Measurements from ENCODE around the gene DNAH1. TPM values are rescaled to one million over a fixed set of nuclear protein-coding genes. Genes with fewer than 3 reads are reported as not detected.
A peak's percentile ranks its signal among the peaks of the same experiment; 100 is the strongest.
"Not testable (repeated sequence)": the region's sequence is repeated elsewhere in the genome, so short reads cannot be mapped to it uniquely, and the experiment has no call there.

Gene DNAH1
- 3.9 TPM for polyA plus RNA-seq (2012; ENCODE audit: low read depth, missing spikeins)

DNA sequence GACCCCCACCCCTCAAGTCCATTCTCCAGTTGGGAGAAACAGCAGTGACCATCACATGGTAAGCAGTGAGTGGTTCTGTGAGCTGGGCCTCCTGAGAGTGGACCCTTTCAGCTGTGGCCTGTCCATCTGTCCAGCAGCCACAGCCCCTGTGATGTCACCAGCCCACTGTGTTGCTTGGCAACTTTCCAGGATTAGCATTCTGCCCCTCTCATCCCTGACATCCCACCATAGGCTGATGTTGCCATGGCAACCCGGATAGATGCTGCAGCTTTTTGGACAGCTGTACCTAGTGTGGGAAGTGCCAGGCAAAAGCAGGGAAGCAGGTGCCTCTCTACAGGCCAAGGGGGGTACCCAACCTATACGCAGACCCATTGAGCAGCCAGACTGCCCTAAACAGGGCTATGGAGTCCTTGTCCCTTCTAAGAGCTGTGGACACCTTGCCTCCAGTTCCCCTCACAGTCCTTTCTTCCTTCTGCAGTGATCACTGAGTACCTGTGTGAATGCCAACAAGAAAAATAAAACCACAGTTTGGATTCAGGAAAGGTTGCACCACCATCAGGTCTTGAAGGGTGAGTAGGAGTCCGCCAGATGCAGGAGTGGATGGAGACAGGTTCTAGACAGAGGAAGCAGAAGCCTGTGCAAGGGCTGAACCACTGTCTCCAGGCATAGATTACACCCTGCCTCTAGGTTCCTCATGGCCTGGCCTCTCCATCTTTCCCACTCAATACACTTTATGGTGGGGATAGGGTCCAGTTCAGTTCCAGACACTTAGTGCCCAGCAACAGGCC, at the start of gene DNAH1:
TSS of gene DNAH1 (plus strand) at position 343 of the 788 bp plus-strand sequence. CDS start 6,124 bp downstream, outside the sequence.
- FAIRE-seq (no peak), DNase-seq (ENCODE audit: insufficient read length, low spot score) (no peak)
- no peak for TF ChIP-seq TAF1 (IDR thresholded peaks at IDR 0.05; ENCODE audit: low read depth, low read length)
- no peak for TF ChIP-seq POLR2A (IDR thresholded peaks at IDR 0.05; ENCODE audit: low read depth, low read length)
- TF ChIP-seq SPI1 (IDR thresholded peaks at IDR 0.05; ENCODE audit: low read depth, low read length) = no peak
- TF ChIP-seq PAX5 (IDR thresholded peaks at IDR 0.05; ENCODE audit: insufficient read depth, low read length, severe bottlenecking) = no peak
- TF ChIP-seq POU2F2 (IDR thresholded peaks at IDR 0.05; ENCODE audit: low read depth, low read length) = no peak
- no peak for TF ChIP-seq POLR2AphosphoS5 (IDR thresholded peaks at IDR 0.05; ENCODE audit: low read depth, low read length)

DNA sequence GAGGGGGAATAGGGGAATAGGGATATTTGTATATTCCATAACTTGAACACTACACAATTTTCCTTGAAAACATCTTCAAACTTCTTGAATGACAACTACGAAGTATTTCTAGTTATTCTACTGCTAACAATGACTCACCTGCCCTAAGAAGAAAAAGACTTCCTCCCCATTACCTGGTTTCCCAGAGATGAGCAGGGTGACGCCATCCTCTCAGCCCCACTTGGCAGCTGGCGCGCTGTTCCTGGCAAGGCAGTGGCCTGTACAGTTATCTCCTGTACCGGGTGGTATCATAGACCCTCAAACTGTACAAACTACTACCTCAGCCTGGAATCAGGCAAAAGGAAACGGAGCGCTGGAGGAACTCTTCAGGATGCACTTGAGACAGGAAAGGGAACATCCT, 48.1 kb upstream of the DNAH1 start:
- FAIRE-seq (no peak), DNase-seq (ENCODE audit: insufficient read length, low spot score) (no peak)
- TF ChIP-seq PAX5 (IDR thresholded peaks at IDR 0.05; ENCODE audit: insufficient read depth, low read length, severe bottlenecking) (no peak), POLR2AphosphoS5 (IDR thresholded peaks at IDR 0.05; ENCODE audit: low read depth, low read length) (no peak), TAF1 (IDR thresholded peaks at IDR 0.05; ENCODE audit: low read depth, low read length) (no peak), SPI1 (IDR thresholded peaks at IDR 0.05; ENCODE audit: low read depth, low read length) (no peak), POLR2A (IDR thresholded peaks at IDR 0.05; ENCODE audit: low read depth, low read length) (no peak), POU2F2 (IDR thresholded peaks at IDR 0.05; ENCODE audit: low read depth, low read length) (no peak)

- FAIRE-seq (no peak), DNase-seq (ENCODE audit: insufficient read length, low spot score) (no peak)
- TF ChIP-seq POLR2A (IDR thresholded peaks at IDR 0.05; ENCODE audit: low read depth, low read length) (no peak), POLR2AphosphoS5 (IDR thresholded peaks at IDR 0.05; ENCODE audit: low read depth, low read length) (no peak), TAF1 (IDR thresholded peaks at IDR 0.05; ENCODE audit: low read depth, low read length) (no peak), POU2F2 (IDR thresholded peaks at IDR 0.05; ENCODE audit: low read depth, low read length) (no peak)
Measured at GRCh38 chr3:52269776-52270175, 46.3 kb upstream of the DNAH1 start.

- FAIRE-seq (no peak), DNase-seq (ENCODE audit: insufficient read length, low spot score) (no peak)
- no peak for TF ChIP-seq PAX5 (IDR thresholded peaks at IDR 0.05; ENCODE audit: insufficient read depth, low read length, severe bottlenecking)
- no peak for TF ChIP-seq SPI1 (IDR thresholded peaks at IDR 0.05; ENCODE audit: low read depth, low read length)
- TF ChIP-seq POU2F2 (IDR thresholded peaks at IDR 0.05; ENCODE audit: low read depth, low read length) = no peak
- no peak for TF ChIP-seq TAF1 (IDR thresholded peaks at IDR 0.05; ENCODE audit: low read depth, low read length)
- TF ChIP-seq POLR2A (IDR thresholded peaks at IDR 0.05; ENCODE audit: low read depth, low read length) = no peak
- TF ChIP-seq POLR2AphosphoS5 (IDR thresholded peaks at IDR 0.05; ENCODE audit: low read depth, low read length) = no peak
Measured at GRCh38 chr3:52270252-52270754, 45.8 kb upstream of the DNAH1 start.

DNA sequence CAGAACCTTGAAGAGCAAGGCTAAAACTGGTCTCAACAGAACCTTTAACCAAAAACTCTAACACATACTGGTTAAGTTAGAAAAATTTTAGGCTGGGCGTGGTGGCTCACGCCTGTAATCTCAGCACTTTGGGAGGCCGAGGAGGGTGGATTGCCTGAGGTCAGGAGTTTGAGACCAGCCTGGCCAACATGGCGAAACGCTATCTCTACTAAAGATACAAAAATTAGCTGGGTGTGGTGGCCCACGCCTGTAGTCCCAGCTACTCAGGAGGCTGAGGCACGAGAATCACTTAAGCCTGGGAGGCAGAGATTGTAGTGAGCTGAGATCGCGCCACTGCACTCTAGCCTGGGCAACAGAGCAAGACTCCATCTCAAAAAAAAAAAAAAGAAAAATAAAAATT, 43.9 kb upstream of the DNAH1 start:
- FAIRE-seq; DNase-seq (ENCODE audit: insufficient read length, low spot score): not testable (repeated sequence)

- no peak for DNase-seq (ENCODE audit: insufficient read length, low spot score)
Measured at GRCh38 chr3:52272831-52273230, 43.3 kb upstream of the DNAH1 start.

GRCh38 chr3:52274781-52275180, 41.3 kb upstream of the DNAH1 start:
- not testable (repeated sequence) for DNase-seq (ENCODE audit: insufficient read length, low spot score); FAIRE-seq

More at GRCh38 chr3:52272831-52273230, 43.3 kb upstream of the DNAH1 start:
- FAIRE-seq = no peak
- TF ChIP-seq POU2F2 (IDR thresholded peaks at IDR 0.05; ENCODE audit: low read depth, low read length) (no peak), POLR2AphosphoS5 (IDR thresholded peaks at IDR 0.05; ENCODE audit: low read depth, low read length) (no peak), PAX5 (IDR thresholded peaks at IDR 0.05; ENCODE audit: insufficient read depth, low read length, severe bottlenecking) (no peak), SPI1 (IDR thresholded peaks at IDR 0.05; ENCODE audit: low read depth, low read length) (no peak), TAF1 (IDR thresholded peaks at IDR 0.05; ENCODE audit: low read depth, low read length) (no peak), POLR2A (IDR thresholded peaks at IDR 0.05; ENCODE audit: low read depth, low read length) (no peak)

DNA sequence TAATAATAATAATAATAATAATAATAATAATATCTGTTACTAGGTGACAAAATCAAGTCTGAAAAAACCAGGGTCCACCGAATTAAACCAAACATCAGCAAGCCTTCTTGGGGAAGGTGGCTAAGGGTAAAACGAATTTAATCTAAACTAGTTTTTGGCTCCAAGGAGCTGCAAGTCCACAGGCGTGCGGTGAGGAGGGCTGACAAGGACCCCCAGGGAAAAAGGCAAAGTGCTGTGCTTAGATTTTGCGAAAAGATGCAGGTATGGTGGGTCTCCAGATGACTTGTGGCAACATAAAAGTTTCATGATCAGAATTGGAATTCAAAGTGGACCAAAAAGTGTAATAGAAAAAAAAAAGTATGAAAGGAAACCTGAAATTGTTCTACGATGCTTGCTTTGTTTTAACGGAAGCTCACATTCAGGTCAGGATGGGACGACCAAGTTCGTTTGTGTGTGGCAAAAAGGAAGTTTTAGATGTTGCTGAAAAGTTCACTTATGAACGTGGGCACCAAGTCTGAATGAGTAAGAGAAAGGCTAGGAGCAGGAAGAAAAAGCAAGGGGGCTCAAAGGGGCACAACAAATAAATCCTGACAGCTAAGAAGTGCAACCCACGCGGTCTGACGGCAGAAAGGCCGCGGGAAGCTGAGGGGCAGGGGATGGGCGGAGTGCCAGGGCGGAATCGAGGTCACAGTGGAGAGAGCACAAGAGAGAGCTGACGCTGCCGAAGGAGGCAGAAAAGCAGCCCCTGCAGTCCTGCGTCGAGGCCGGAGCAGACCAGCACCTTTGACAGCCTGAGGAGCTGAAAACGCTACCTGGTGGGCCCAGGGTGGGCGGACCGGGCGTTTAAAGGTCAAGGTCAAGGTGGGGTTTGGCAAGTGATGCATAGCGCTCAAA, 38.8 kb upstream of the DNAH1 start:
- no peak for DNase-seq (ENCODE audit: insufficient read length, low spot score)
- TF ChIP-seq POU2F2 (IDR thresholded peaks at IDR 0.05; ENCODE audit: low read depth, low read length) (no peak), TAF1 (IDR thresholded peaks at IDR 0.05; ENCODE audit: low read depth, low read length) (peak; percentile 65), POLR2A (IDR thresholded peaks at IDR 0.05; ENCODE audit: low read depth, low read length) (peak; percentile 77), SPI1 (IDR thresholded peaks at IDR 0.05; ENCODE audit: low read depth, low read length) (no peak), POLR2AphosphoS5 (IDR thresholded peaks at IDR 0.05; ENCODE audit: low read depth, low read length) (peak; percentile 73; the same call in 1 of the 2 replicates), PAX5 (IDR thresholded peaks at IDR 0.05; ENCODE audit: insufficient read depth, low read length, severe bottlenecking) (no peak)
- FAIRE-seq = peak; percentile 78

GRCh38 chr3:52277972-52278509, 38.1 kb upstream of the DNAH1 start:
- no peak for DNase-seq (ENCODE audit: insufficient read length, low spot score)
- TF ChIP-seq POU2F2 (IDR thresholded peaks at IDR 0.05; ENCODE audit: low read depth, low read length) (no peak; the same call in 1 of the 2 replicates), PAX5 (IDR thresholded peaks at IDR 0.05; ENCODE audit: insufficient read depth, low read length, severe bottlenecking) (no peak), SPI1 (IDR thresholded peaks at IDR 0.05; ENCODE audit: low read depth, low read length) (no peak), TAF1 (IDR thresholded peaks at IDR 0.05; ENCODE audit: low read depth, low read length) (no peak), POLR2AphosphoS5 (IDR thresholded peaks at IDR 0.05; ENCODE audit: low read depth, low read length) (peak; percentile 41; the same call in 1 of the 2 replicates), POLR2A (IDR thresholded peaks at IDR 0.05; ENCODE audit: low read depth, low read length) (0 out of 2 replicates have a peak, but pooled peaks have one; percentile 13)
- no peak for FAIRE-seq
